H7 (cell line): ENCODE data around the gene FAM210A. TPM values are rescaled to one million over a fixed set of nuclear protein-coding genes. Genes with fewer than 3 reads are reported as not detected.

Experiments used
- DNase-seq: peaks from one replicate; pipeline ENCODE4 v3.0.0; 2012
- H3K27me3 ChIP-seq: 2 replicates; pipeline ENCODE4 v1.6.0; 2011; ENCODE audit warnings: mild to moderate bottlenecking, low read length; ENCODE audit not compliant: control insufficient read depth, insufficient read depth
- H3K36me3 ChIP-seq: replicated peaks from 2 replicates; pipeline ENCODE4 v1.5.1; 2011; ENCODE audit warnings: low read length; ENCODE audit not compliant: control insufficient read depth, insufficient read depth
- H3K4me3 ChIP-seq: 2 replicates; pipeline ENCODE4 v1.5.1; 2011; ENCODE audit warnings: low read depth, mild to moderate bottlenecking, control low read depth, low read length, moderate library complexity; ENCODE audit not compliant: insufficient read depth
- total RNA-seq: library from RNA; depleted of rRNA; stranded (reverse); fragments of >200 nt; shearing (Covaris generic); gene quantifications from 2 replicates; pipeline ENCODE4 v1.2.3, GENCODE V29; 2014; rRNA removed

FAM210A gene
- total RNA-seq, 1 experiment from 2014 or later = 23.8 TPM

DNA sequence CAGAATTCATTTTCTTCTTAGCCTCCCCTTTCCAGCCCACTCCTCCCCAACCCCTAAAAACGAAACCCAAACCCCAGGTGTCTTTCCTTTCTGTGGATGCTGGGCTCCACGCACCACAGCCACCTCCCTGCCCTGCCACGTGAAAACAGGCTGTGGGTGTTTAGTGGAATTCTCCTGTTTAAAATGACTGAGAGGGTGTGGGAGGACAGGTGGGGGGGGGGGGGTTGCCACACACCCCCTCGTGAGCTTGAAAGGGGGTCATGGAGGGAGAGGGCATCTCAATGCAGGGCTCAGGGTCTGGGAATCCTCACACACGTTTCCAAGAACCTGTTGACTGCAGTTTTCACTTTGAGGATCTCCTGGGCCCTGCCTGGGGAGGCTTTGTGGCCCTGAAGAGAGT is 110.3 kb downstream of the FAM210A start:
- H3K4me3 ChIP-seq = no peak overlapping the region
- no peaks in the 10 kb centered on the region for H3K36me3 ChIP-seq
- peaks cover 4% of the 10 kb centered on the region; the same call in 1 of the 2 replicates for H3K27me3 ChIP-seq
- DNase-seq = no peak

DNA sequence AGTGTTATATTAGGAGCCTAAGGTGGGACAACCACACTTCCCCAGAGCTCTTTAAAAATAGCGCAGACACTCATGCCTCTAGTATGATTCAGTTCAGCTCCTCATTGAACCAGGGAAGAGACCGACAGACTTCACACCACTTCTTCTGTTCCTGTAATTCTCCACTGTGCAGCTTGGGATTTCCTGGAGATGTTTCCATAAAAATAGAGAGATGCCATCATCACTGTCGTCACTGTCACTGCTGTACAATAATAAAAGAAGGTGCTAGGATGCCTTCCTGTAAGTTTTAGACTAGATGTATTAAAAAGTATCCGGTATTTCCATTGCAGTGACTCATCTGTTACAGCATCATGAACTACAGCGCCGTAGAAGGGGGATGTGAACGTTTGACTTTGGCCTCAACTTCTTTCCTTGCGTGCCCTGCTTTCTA is 110.9 kb downstream of the FAM210A start:
- no peak for DNase-seq
- no peak overlapping the region for H3K4me3 ChIP-seq
- H3K36me3 ChIP-seq = no peaks in the 10 kb centered on the region
- H3K27me3 ChIP-seq = peaks cover 4% of the 10 kb centered on the region; the same call in 1 of the 2 replicates

DNA sequence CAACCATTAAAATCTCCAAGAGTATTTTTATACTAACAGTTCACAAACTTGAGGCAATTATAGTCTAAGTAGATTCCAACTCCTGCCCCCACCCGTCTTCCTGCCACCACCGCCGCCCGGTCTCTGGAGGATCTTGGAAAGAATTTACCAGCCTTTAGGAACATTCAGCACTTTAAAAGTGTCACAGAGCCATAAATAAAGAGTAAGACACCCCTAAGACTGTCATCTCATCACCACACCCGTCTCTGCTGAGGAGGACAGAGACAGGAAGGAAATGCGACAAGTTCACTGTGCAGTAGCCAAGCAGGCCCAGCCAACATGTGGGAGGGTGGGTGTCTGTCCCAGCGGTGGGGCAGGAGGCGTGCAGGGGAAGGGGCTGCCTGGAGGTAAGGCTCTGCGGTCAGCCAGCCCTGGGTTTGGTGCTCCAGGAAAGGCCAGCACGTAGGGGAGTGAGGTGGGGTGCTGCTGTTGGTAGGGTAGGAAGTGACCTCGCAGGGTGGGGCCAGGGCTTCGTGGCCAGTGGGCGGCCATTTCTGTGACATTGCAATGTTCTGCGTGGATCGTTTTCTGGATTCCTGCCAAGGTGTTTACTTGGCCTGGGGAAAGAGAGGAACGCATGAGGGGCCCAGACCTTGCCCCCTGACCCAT is 111.6 kb downstream of the FAM210A start:
- DNase-seq = no peak
- Histone ChIP-seq H3K4me3 (no peak overlapping the region), H3K27me3 (peaks cover 4% of the 10 kb centered on the region; the same call in 1 of the 2 replicates), H3K36me3 (no peaks in the 10 kb centered on the region)

DNA sequence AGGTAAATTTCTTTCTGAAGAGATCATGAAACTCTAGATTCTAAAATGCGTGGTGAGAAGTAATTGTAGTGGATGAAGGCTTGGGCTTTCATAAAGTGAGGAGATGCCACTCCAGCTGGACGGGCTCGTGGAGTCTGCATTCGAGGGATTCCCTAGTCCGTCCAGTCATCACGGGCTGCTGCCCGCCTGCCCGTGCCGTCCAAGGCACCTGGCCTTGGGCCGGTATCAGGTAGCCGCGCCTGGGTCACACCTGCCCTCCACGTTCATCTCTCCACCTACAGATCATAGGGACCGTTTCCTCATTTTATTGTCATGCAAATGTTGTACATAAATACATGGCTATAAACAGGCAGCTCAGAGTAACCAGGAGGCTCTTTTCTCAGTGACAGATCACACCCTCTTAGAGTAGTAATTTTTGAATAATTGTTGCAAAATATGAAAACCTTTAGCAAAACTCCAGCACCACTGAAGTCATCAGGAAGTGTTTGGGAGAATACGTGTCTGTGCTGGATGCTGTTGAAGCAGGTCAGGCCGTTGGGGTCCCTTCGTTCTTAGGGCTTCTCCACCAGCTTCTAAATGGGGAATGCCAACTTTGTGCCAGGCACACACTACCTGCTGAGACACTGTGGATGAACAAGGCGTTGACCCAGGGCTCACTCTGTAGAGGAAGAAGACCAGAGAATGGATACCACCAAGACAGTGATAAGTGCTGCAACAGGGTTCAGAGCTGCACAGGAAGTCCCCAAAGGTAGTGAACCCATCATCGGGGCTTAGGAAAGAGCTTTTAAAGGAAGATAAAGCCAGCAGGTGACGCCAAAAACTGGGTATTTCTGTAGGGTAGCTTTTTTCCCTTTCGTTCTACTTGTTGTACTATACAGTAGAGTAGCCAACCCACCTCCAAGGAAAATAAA is 112.5 kb downstream of the FAM210A start:
- Histone ChIP-seq H3K4me3 (no peak overlapping the region), H3K27me3 (peaks cover 4% of the 10 kb centered on the region; the same call in 1 of the 2 replicates), H3K36me3 (no peaks in the 10 kb centered on the region)
- DNase-seq = peak; percentile 47

Other genes starting within 250 kb of the FAM210A start
- gene RNMT, start 115 bp upstream of the FAM210A start, total RNA-seq = 24.7 and 38.3 TPM in 2 replicates
- gene MC5R, start 97.6 kb upstream of the FAM210A start, total RNA-seq = 0.37 TPM in 1 of 2 replicates, not detected in the other
- not detected in 2 replicates for gene MC2R, start 189.0 kb upstream of the FAM210A start, total RNA-seq